ENCODE results near the gene ZNF277.

DNA sequence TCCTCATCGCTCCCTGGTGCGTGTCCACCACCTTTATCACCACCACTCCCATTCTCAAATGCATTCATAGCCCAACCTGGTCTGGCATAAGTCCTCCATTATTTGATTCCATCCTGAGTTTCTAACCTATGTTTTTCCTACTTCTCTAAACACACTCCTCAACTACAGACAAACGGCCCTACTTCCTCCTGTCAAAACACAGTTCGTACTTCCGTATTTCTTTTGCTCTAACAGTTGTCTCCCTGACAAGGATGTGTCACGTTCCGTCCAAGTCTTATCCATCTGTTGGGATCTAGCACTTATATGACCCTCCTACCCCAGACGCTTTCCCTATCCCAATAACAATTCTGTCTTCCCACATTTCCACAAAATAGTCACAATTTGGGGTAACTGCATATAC, 47.1 kb upstream of the ZNF277 start:
- TF ChIP-seq RAD21 (IDR thresholded peaks at IDR 0.05; ENCODE audit: low read depth) (no peak), TAF1 (IDR thresholded peaks at IDR 0.05; ENCODE audit: low read depth) (no peak), EP300 (IDR thresholded peaks at IDR 0.05; ENCODE audit: borderline replicate concordance) (no peak), CEBPB (IDR thresholded peaks at IDR 0.05) (no peak), TEAD4 (IDR thresholded peaks at IDR 0.05) (no peak), ZBTB7A (IDR thresholded peaks at IDR 0.05; ENCODE audit: low read depth) (no peak), CREB1 (IDR thresholded peaks at IDR 0.05; ENCODE audit: low read depth) (no peak), YY1 (IDR thresholded peaks at IDR 0.05; ENCODE audit: low read depth) (no peak), FOXM1 (IDR thresholded peaks at IDR 0.05; ENCODE audit: borderline replicate concordance, low read depth) (no peak), EGR1 (IDR thresholded peaks at IDR 0.05) (no peak), NFIC (IDR thresholded peaks at IDR 0.05) (no peak)
- TF ChIP-seq, protein P1, sequence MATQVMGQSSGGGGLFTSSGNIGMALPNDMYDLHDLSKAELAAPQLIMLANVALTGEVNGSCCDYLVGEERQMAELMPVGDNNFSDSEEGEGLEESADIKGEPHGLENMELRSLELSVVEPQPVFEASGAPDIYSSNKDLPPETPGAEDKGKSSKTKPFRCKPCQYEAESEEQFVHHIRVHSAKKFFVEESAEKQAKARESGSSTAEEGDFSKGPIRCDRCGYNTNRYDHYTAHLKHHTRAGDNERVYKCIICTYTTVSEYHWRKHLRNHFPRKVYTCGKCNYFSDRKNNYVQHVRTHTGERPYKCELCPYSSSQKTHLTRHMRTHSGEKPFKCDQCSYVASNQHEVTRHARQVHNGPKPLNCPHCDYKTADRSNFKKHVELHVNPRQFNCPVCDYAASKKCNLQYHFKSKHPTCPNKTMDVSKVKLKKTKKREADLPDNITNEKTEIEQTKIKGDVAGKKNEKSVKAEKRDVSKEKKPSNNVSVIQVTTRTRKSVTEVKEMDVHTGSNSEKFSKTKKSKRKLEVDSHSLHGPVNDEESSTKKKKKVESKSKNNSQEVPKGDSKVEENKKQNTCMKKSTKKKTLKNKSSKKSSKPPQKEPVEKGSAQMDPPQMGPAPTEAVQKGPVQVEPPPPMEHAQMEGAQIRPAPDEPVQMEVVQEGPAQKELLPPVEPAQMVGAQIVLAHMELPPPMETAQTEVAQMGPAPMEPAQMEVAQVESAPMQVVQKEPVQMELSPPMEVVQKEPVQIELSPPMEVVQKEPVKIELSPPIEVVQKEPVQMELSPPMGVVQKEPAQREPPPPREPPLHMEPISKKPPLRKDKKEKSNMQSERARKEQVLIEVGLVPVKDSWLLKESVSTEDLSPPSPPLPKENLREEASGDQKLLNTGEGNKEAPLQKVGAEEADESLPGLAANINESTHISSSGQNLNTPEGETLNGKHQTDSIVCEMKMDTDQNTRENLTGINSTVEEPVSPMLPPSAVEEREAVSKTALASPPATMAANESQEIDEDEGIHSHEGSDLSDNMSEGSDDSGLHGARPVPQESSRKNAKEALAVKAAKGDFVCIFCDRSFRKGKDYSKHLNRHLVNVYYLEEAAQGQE (IDR thresholded peaks at IDR 0.05; ENCODE audit: low read depth) = no peak
- TF ChIP-seq, protein P2, sequence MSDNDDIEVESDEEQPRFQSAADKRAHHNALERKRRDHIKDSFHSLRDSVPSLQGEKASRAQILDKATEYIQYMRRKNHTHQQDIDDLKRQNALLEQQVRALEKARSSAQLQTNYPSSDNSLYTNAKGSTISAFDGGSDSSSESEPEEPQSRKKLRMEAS (IDR thresholded peaks at IDR 0.05) = no peak
- TF ChIP-seq, protein P3, sequence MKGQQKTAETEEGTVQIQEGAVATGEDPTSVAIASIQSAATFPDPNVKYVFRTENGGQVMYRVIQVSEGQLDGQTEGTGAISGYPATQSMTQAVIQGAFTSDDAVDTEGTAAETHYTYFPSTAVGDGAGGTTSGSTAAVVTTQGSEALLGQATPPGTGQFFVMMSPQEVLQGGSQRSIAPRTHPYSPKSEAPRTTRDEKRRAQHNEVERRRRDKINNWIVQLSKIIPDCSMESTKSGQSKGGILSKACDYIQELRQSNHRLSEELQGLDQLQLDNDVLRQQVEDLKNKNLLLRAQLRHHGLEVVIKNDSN (IDR thresholded peaks at IDR 0.05) = no peak
